22Rv1 (cell line): ENCODE data around the gene HMHB1.

Experiments
- H3K27ac ChIP-seq: fragments of 450-650 bp; 2 replicates; pipeline ENCODE4 v1.5.1; 2017
- CTCF ChIP-seq: fragments of 450-650 bp; IDR thresholded peaks from 2 replicates; pipeline ENCODE4 v1.5.1; 2017; ENCODE audit warnings: mild to moderate bottlenecking
- ZFX ChIP-seq: fragments of 450-650 bp; IDR thresholded peaks from 2 replicates; pipeline ENCODE4 v1.6.1; 2017; ENCODE audit warnings: antibody characterized with exemption, borderline replicate concordance

The HMHB1 gene

GRCh38 chr5:143812085-143812705 is at the start of gene HMHB1:
TSS of gene HMHB1 (plus strand) at chr5:143812161.
- no peak within 1 kb of the TSS for H3K27ac ChIP-seq

GRCh38 chr5:143762636-143763220 is 49.2 kb upstream of the HMHB1 start:
- TF ChIP-seq CTCF (no peak), ZFX (no peak)
- no peak overlapping the region for H3K27ac ChIP-seq

More at GRCh38 chr5:143812085-143812705, at the start of gene HMHB1:
- TF ChIP-seq ZFX, result no peak
- TF ChIP-seq CTCF, result no peak

GRCh38 chr5:143767162-143767561 is 44.8 kb upstream of the HMHB1 start:
- no peak overlapping the region for H3K27ac ChIP-seq
- TF ChIP-seq ZFX, result no peak
- no peak for TF ChIP-seq CTCF

GRCh38 chr5:143769026-143769786 is 42.8 kb upstream of the HMHB1 start:
- TF ChIP-seq CTCF, result no peak
- H3K27ac ChIP-seq, result no peak overlapping the region

GRCh38 chr5:143770450-143770849 is 41.5 kb upstream of the HMHB1 start:
- no peak overlapping the region for H3K27ac ChIP-seq
- TF ChIP-seq ZFX (no peak), CTCF (no peak)

- H3K27ac ChIP-seq, result no peak overlapping the region
- TF ChIP-seq CTCF, result no peak
These were observed 40.8 kb upstream of the HMHB1 start for GRCh38 chr5:143771189-143771588.

GRCh38 chr5:143771602-143772001 is 40.4 kb upstream of the HMHB1 start:
- TF ChIP-seq ZFX (no peak), CTCF (no peak)
- no peak overlapping the region for H3K27ac ChIP-seq
